H1 (cell line): ENCODE results near the gene CROCC2. TPM values are rescaled to one million over a fixed set of nuclear protein-coding genes. Genes with fewer than 3 reads are reported as not detected.

Experiments used
- CBX5 ChIP-seq: fragments of 300-800, 300-1000 bp; sonication (generic); IDR thresholded peaks from 2 replicates; pipeline ENCODE4 v1.7.1; 2016; ENCODE audit warnings: antibody characterized with exemption, low read length, low read depth
- CHD2 ChIP-seq: IDR thresholded peaks from 2 replicates; pipeline ENCODE4 v1.6.1; 2012; ENCODE audit warnings: low read length, improper control_type of control experiment
- HDAC2 ChIP-seq, 2 experiments: fragments of 300-600 bp in 1 of 2; sonication (generic) in 1 of 2; IDR thresholded peaks; 2 replicates each; pipeline ENCODE4 v1.6.1; 2011 to 2012; ENCODE audit warnings: low read depth in 2 of 2, low read length in 2 of 2, mild to moderate bottlenecking in 2 of 2, moderate library complexity in 2 of 2, borderline replicate concordance in 1 of 2, inconsistent platforms in 1 of 2
- TAF1 ChIP-seq: IDR thresholded peaks from 2 replicates; pipeline ENCODE4 v1.6.1; 2011; ENCODE audit warnings: mild to moderate bottlenecking, low read depth, low read length
- polyA plus RNA-seq, 7 experiments: library from polyadenylated mRNA; depleted of rRNA in 3 of 7; stranded (reverse) in 5 of 7; unstranded in 2 of 7; fragments of >200 nt in 5 of 7; fragments of 200-250 nt in 2 of 7; gene quantifications; 1 replicate in 5 of 7; 2 replicates in 1 of 7; 4 replicates in 1 of 7; pipeline versions ENCODE4 v1.2.1 to v1.2.3, GENCODE V29; 2011 to 2013; ENCODE audit warnings: missing spikeins in 2 of 7, mixed read lengths in 2 of 7
- total RNA-seq: library from RNA; stranded (reverse); fragmentation: NEBNext Ultra II Directional; extraction: Animal tissue kit (Norgen Biotek cat#: 25700); gene quantifications from 2 replicates; pipeline ENCODE4 v1.2.1, GENCODE V29; 2021
- TF ChIP-seq, protein P1 (sequence below): IDR thresholded peaks from 2 replicates; pipeline ENCODE4 v1.6.1; 2011; ENCODE audit warnings: low read depth, mild to moderate bottlenecking, low read length; ENCODE audit not compliant: insufficient read depth

Gene CROCC2
- total and polyA plus RNA-seq, 2 of the 8 experiments (the other 6 are each of a cell fraction or from before 2014, with no cell fraction given): not detected

DNA sequence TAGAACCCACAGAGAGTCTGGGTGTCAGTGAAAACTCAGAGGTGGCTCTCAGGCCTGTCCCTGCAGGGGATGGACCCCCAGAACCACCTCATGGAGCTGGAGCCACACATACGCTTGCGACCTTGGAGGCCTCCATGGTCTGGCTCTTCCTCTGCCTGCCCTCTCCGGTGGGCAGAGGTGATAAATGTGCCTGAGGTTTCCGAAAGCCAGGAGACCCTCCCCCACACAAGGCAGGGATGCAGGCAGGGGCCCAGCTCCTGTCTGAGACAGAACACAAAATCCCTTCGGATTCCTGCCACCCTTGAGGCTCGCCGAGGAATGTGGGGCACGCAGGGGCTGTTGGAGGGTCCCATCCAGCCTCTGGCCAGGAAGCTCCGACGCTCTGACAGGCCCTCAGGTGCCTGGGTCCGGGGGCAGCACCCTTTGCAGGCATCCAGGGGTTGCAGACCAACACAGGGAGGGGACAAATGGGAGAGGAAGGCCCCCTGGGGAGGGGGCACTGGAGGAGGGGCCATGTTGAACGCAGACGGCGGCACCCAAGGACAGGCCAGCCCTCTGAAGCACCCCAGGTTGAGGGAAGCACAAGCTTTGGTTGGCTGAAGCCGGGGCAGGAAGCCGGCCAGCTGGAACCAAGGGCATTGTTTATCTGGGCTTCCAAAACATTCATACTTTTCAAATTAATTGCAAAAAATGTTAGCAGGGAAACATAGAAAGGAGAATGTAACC lies 88.2 kb downstream of the CROCC2 start (continued):
- TF ChIP-seq TAF1: no peak
- TF ChIP-seq CBX5: no peak
- no peak for TF ChIP-seq HDAC2 (IDR thresholded peaks at IDR 0.05; ENCODE audit: borderline replicate concordance in 1 of 2, low read depth in 2 of 2, low read length in 2 of 2)
- no peak for TF ChIP-seq CHD2
- TF ChIP-seq, protein P1, sequence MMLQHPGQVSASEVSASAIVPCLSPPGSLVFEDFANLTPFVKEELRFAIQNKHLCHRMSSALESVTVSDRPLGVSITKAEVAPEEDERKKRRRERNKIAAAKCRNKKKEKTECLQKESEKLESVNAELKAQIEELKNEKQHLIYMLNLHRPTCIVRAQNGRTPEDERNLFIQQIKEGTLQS: no peak
